HCT116 (cell line): ENCODE measurements around the gene UBE2L5. TPM values are rescaled to one million over a fixed set of nuclear protein-coding genes. Genes with fewer than 3 reads are reported as not detected.
A peak's percentile ranks its signal among the peaks of the same experiment; 100 is the strongest.

Source experiments
- ATAC-seq: fragments of 200-7000 bp; cut with Tn5 transposase; 2 replicates; pipeline ENCODE4 v1.9.1; 2020; ENCODE audit warnings: mild to moderate bottlenecking, moderate library complexity
- BruUV-seq: library from RNA; stranded (reverse); fragments of 400-500 nt; replicated peaks from 2 replicates; lab custom pipeline; 2021; lab: Mats Ljungman, UMichigan
- CTCF ChIA-PET: fragments of 300-600 bp; sonication (Branson Sonifier 250); formaldehyde crosslinking; loops from one replicate; lab custom pipeline; 2021; ENCODE audit warnings: antibody characterized with exemption; lab: Charles Lee
- POLR2A ChIA-PET: fragments of 300-600, 350-600 bp; sonication (Branson Sonifier 250); formaldehyde crosslinking; loops from one replicate; lab custom pipeline; 2021; ENCODE audit warnings: antibody characterized with exemption; lab: Charles Lee
- RAD21 ChIA-PET, 2 experiments: fragments of 300-600 bp; sonication (Branson Sonifier 250); formaldehyde crosslinking; loops; one replicate each; lab custom pipeline; 2023; ENCODE audit warnings: low total read pairs in 2 of 2; ENCODE audit not compliant: uncharacterized antibody in 2 of 2, unreplicated experiment in 2 of 2, low non-redundant PET in 1 of 2; lab: Charles Lee
- DNase-seq: peaks from one replicate; pipeline ENCODE4 v3.0.0-alpha.2; 2010; ENCODE audit warnings: low read depth, low spot score
- H2AFZ ChIP-seq: fragments of 200-600 bp; shearing (Covaris generic), sonication (generic); 2 replicates; pipeline ENCODE4 v1.6.1; 2017; ENCODE audit warnings: low read depth, mixed run types, mixed read lengths, antibody characterized with exemption, low read length; ENCODE audit not compliant: poor library complexity, severe bottlenecking
- H3K27ac ChIP-seq: 2 replicates; pipeline ENCODE4 v1.5.1; 2012; ENCODE audit warnings: low read depth, low read length
- H3K27me3 ChIP-seq: fragments of 200-600 bp; sonication (generic); 2 replicates; pipeline ENCODE4 v1.6.1; 2016; ENCODE audit warnings: mixed run types, low read length, mixed read lengths; ENCODE audit not compliant: insufficient read depth
- H3K36me3 ChIP-seq, 2 experiments: fragments of 200-500 bp in 1 of 2; fragments of 200-600 bp in 1 of 2; sonication (Bioruptor generic) in 1 of 2; sonication (generic) in 1 of 2; 2 replicates each; pipeline versions ENCODE4 v1.5.1 to v1.6.1; 2014 to 2016; ENCODE audit warnings: low read length in 2 of 2, inconsistent platforms in 1 of 2, mixed read lengths in 1 of 2, mixed run types in 1 of 2; ENCODE audit not compliant: insufficient read depth in 2 of 2, control insufficient read depth in 1 of 2
- H3K4me1 ChIP-seq, 2 experiments: fragments of 200-600 bp in 1 of 2; sonication (generic) in 1 of 2; 2 replicates each; pipeline versions ENCODE4 v1.5.1 to v1.6.1; 2012 to 2017; ENCODE audit warnings: low read length in 2 of 2, inconsistent platforms in 1 of 2, mild to moderate bottlenecking in 1 of 2, mixed read lengths in 1 of 2, mixed run types in 1 of 2, moderate library complexity in 1 of 2; ENCODE audit not compliant: insufficient read depth in 2 of 2, control insufficient read depth in 1 of 2
- H3K4me2 ChIP-seq: fragments of 200-600 bp; sonication (generic); 2 replicates; pipeline ENCODE4 v1.6.1; 2017; ENCODE audit warnings: mixed run types, low read length, mixed read lengths
- H3K4me3 ChIP-seq, 2 experiments: fragments of 200-600 bp in 1 of 2; sonication (generic) in 1 of 2; replicated peaks in 1 of 2; 2 replicates each; pipeline ENCODE4 v1.5.1; 2011 to 2016; ENCODE audit warnings: low read length in 2 of 2, control low read depth in 1 of 2, low read depth in 1 of 2, mild to moderate bottlenecking in 1 of 2, mixed read lengths in 1 of 2, mixed run types in 1 of 2
- H3K79me2 ChIP-seq: fragments of 200-600 bp; sonication (generic); 2 replicates; pipeline ENCODE4 v1.6.1; 2017; ENCODE audit warnings: mild to moderate bottlenecking, mixed run types, low read length, moderate library complexity, mixed read lengths; ENCODE audit not compliant: insufficient read depth
- H3K9ac ChIP-seq: fragments of 200-600 bp; sonication (generic); 2 replicates; pipeline ENCODE4 v1.6.1; 2016; ENCODE audit warnings: low read length, mixed read lengths
- H3K9me2 ChIP-seq: fragments of 200-600 bp; sonication (generic), shearing (Covaris generic); 2 replicates; pipeline ENCODE4 v1.6.1; 2017; ENCODE audit warnings: mixed run types, mild to moderate bottlenecking, moderate library complexity; ENCODE audit not compliant: insufficient read depth
- H3K9me3 ChIP-seq, 2 experiments: fragments of 200-500 bp in 1 of 2; fragments of 200-600 bp in 1 of 2; sonication (Bioruptor generic) in 1 of 2; sonication (generic) in 1 of 2; 2 replicates each; pipeline ENCODE4 v1.6.1; 2014 to 2017; ENCODE audit warnings: low read length in 2 of 2, mixed read lengths in 2 of 2, inconsistent platforms in 1 of 2, low read depth in 1 of 2, mild to moderate bottlenecking in 1 of 2, mixed run types in 1 of 2, moderate library complexity in 1 of 2; ENCODE audit not compliant: control insufficient read depth in 1 of 2, insufficient read depth in 1 of 2
- H4K20me1 ChIP-seq: fragments of 200-600 bp; sonication (generic), shearing (Covaris generic); 2 replicates; pipeline ENCODE4 v1.6.1; 2017; ENCODE audit warnings: mixed run types, mild to moderate bottlenecking, moderate library complexity; ENCODE audit not compliant: insufficient read depth
- ATF3 ChIP-seq: IDR thresholded peaks from 2 replicates; pipeline ENCODE4 v1.6.1; 2012
- CBX3 ChIP-seq: IDR thresholded peaks from 2 replicates; pipeline ENCODE4 v1.6.1; 2012; ENCODE audit warnings: low read depth
- EZH2 ChIP-seq: fragments of 200-600 bp; sonication (generic); IDR thresholded peaks from 2 replicates; pipeline ENCODE4 v1.6.1; 2017; ENCODE audit warnings: antibody characterized with exemption, mixed run types
- FOSL1 ChIP-seq: IDR thresholded peaks from 2 replicates; pipeline ENCODE4 v1.6.1; 2012; ENCODE audit warnings: low read depth
- POLR2A ChIP-seq: IDR thresholded peaks from 2 replicates; pipeline ENCODE4 v1.7.0; 2011; ENCODE audit warnings: borderline replicate concordance; ENCODE audit not compliant: insufficient read depth, insufficient read length; ENCODE audit errors: extremely low read depth
- POLR2AphosphoS5 ChIP-seq: IDR thresholded peaks from 2 replicates; pipeline ENCODE4 v1.6.1; 2011; ENCODE audit warnings: mild to moderate bottlenecking, low read depth, low read length, moderate library complexity
- SIN3A ChIP-seq: IDR thresholded peaks from 2 replicates; pipeline ENCODE4 v1.6.1; 2012; ENCODE audit warnings: low read depth
- SP1 ChIP-seq: IDR thresholded peaks from 2 replicates; pipeline ENCODE4 v1.6.1; 2012; ENCODE audit warnings: low read depth
- SRF ChIP-seq: IDR thresholded peaks from 2 replicates; pipeline ENCODE4 v1.6.1; 2012; ENCODE audit warnings: low read depth
- TCF7L2 ChIP-seq: IDR thresholded peaks from 2 replicates; pipeline ENCODE4 v1.7.0; 2011; ENCODE audit warnings: borderline replicate concordance, inconsistent platforms; ENCODE audit not compliant: insufficient read depth, insufficient read length; ENCODE audit errors: extremely low read depth
- YY1 ChIP-seq: IDR thresholded peaks from 2 replicates; pipeline ENCODE4 v1.6.1; 2011; ENCODE audit warnings: low read length, low read depth, moderate library complexity, mild to moderate bottlenecking; ENCODE audit not compliant: insufficient replicate concordance; ENCODE audit errors: extremely low read depth
- ZFX ChIP-seq: fragments of 450-650 bp; IDR thresholded peaks from 2 replicates; pipeline ENCODE4 v1.6.1; 2017
- ZNF274 ChIP-seq: fragments of 200-500 bp; sonication (Bioruptor generic); IDR thresholded peaks from 2 replicates; pipeline ENCODE4 v1.6.1; 2014; ENCODE audit warnings: mild to moderate bottlenecking, low read depth, low read length, inconsistent platforms
- intact Hi-C: fragments of 100-400 bp; cut with micrococcal nuclease; formaldehyde crosslinking; loops from 2 replicates; pipeline ENCODE4 v1.10.0; 2022
- total RNA-seq: library from RNA; stranded (reverse); gene quantifications from one replicate; pipeline ENCODE4 v1.2.1, GENCODE V29; 2021; ENCODE audit not compliant: unreplicated experiment
- TF ChIP-seq, protein P1 (sequence below): IDR thresholded peaks from 2 replicates; pipeline ENCODE4 v1.6.1; 2012
- TF ChIP-seq, protein P2 (sequence below), 3 experiments: fragments of 200-600 bp in 1 of 3; sonication (generic) in 1 of 3; IDR thresholded peaks in 2 of 3; conservative IDR thresholded peaks in 1 of 3; 2 replicates each; pipeline ENCODE4 v1.5.1; 2012 to 2017; ENCODE audit warnings: low read depth in 2 of 3, low read length in 2 of 3, antibody characterized with exemption in 1 of 3, borderline replicate concordance in 1 of 3, control low read depth in 1 of 3, mild to moderate bottlenecking in 1 of 3, mixed read lengths in 1 of 3, mixed run types in 1 of 3, moderate library complexity in 1 of 3; ENCODE audit not compliant: insufficient read depth in 1 of 3

Gene UBE2L5
- total RNA-seq, 1 experiment from 2014 or later = 0.15 TPM

DNA sequence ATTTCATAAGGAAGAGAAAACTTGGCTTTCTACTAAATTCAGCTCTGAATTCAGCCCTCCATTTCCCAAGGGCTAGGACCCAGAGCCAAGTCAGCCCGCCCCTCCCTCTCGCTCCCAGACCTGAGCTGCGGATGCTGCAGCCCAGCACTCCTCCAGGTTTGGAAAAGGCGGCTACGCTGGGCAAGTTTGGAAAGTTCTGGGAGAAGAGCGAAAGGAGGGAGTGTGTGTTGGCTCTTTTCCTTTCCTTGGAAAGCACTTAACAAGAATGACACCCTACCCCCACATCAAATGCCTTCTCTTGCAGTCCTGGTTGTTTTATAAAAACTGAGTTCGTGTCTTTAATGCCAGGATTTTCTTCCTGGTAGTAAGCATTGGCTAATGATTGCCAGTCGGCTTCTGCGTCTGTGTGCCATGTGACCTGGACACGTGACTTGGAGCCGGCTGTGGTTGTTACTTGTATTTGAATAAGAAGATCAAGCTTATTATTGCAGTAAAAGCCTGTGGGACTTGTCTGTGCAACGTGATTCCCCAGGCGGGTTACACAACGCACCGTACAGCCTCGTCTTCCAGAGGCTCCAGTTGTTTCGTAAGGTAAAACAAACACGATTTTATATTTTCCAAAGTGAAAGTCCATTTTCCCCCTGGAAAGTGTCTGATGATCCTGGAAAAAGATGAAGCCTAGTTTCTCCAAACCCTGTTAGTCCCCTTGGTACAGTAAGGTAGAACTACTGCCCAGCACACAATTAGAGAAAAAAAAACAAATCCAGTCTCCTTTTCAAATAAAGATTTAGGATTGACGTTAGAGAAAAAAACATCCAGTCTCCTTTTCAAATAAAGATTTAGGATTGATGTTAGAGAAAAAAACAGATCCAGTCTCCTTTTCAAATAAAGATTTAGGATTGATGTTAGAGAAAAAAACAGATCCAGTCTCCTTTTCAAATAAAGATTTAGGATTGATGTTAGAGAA is 26.8 kb upstream of the UBE2L5 start:
- POLR2A ChIA-PET = interaction anchor here (1.0 kb wide), 2 partner anchors 10 to 27 kb away, joined by 3 to 6 read pairs; partner anchors contain the start of gene UBE2L5
- intact Hi-C loops = no loop called here
- no TSS peak for BruUV-seq
- Histone ChIP-seq H3K4me3 (peak overlapping the region; percentile 38 to 49), H3K4me2 (peak overlapping the region; percentile 73), H4K20me1 (no peaks in the 10 kb centered on the region), H3K9me2 (no peaks in the 10 kb centered on the region), H3K9ac (peak overlapping the region; percentile 51), H3K4me1 (peaks cover 15 to 20% of the 10 kb centered on the region in 2 experiments), H3K27me3 (no peaks in the 10 kb centered on the region), H3K27ac (peak overlapping the region; percentile 29; the same call in 1 of the 2 replicates), H3K36me3 (no peaks in the 10 kb centered on the region), H2AFZ (peak overlapping the region; percentile 94), H3K79me2 (no peaks in the 10 kb centered on the region), H3K9me3 (no peaks in the 10 kb centered on the region)
- RAD21 ChIA-PET = interaction anchor here in 1 of 2 experiments (0.6 kb wide), 1 partner anchor 282 kb away, joined by 3 read pairs; no protein-coding TSS in a partner anchor
- peak; percentile 48 for DNase-seq
- ATAC-seq = peak; percentile 86
- TF ChIP-seq POLR2AphosphoS5 (peak; percentile 29; the same call in 1 of the 2 replicates), ZFX (no peak), SIN3A (no peak)
- TF ChIP-seq, protein P1, sequence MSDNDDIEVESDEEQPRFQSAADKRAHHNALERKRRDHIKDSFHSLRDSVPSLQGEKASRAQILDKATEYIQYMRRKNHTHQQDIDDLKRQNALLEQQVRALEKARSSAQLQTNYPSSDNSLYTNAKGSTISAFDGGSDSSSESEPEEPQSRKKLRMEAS = peak; percentile 64; the same call in 1 of the 2 replicates
- CTCF ChIA-PET = no interaction called here

DNA sequence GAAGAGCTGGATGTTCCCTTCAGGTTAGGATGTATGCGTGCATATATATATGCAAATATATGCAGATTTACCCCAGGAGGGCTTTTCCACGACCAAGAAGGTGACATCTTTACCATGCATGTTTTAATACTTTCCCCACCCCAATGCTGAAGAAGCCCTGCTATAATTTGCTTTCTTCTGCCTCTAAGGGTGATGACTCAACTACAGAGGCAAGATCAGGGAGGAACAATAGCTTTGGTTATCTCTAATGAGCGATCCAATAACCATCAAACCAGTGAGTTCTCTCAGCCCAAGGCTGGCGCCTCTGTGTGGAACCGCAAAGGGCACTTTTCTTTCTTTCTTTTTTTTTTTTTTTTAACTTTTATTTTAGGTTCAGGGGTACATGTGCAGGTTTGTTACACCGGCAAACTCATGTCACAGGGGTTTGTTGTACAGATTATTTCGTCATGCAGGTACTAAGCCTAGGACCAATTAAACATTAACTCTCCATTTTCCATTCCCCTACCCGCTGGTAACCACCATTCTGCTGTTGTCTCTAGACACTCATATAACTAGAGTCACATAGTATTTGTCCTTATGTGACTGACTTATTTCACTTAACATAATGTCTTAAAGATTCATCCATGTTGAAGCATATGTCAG is 25.7 kb upstream of the UBE2L5 start:
- ChIA-PET POLR2A (interaction anchor here (1.0 kb wide), 1 partner anchor 25 kb away, joined by 3 read pairs; the partner anchor contains the start of gene UBE2L5), CTCF (no interaction called here), RAD21 (no interaction called here)
- H3K9me2 ChIP-seq = no peaks in the 10 kb centered on the region
- no TSS peak for BruUV-seq
- peak overlapping the region; percentile 73 for H3K4me2 ChIP-seq
- H4K20me1 ChIP-seq = no peaks in the 10 kb centered on the region
- peak overlapping the region; percentile 94 for H2AFZ ChIP-seq
- no peak for ATAC-seq
- H3K36me3 ChIP-seq = no peaks in the 10 kb centered on the region
- no peaks in the 10 kb centered on the region for H3K27me3 ChIP-seq
- H3K4me3 ChIP-seq = no peak overlapping the region
- no peak overlapping the region for H3K27ac ChIP-seq
- DNase-seq = no peak
- H3K4me1 ChIP-seq = peaks cover 15 to 20% of the 10 kb centered on the region in 2 experiments
- H3K9ac ChIP-seq = no peak overlapping the region
- H3K79me2 ChIP-seq = no peaks in the 10 kb centered on the region
- intact Hi-C loops = no loop called here
- H3K9me3 ChIP-seq = no peaks in the 10 kb centered on the region
- TF ChIP-seq EZH2 (no peak), ATF3 (no peak), ZNF274 (no peak), CBX3 (no peak), FOSL1 (no peak), TCF7L2 (no peak), SRF (no peak), POLR2A (no peak), ZFX (no peak), YY1 (no peak), SP1 (no peak)
- TF ChIP-seq, protein P2, sequence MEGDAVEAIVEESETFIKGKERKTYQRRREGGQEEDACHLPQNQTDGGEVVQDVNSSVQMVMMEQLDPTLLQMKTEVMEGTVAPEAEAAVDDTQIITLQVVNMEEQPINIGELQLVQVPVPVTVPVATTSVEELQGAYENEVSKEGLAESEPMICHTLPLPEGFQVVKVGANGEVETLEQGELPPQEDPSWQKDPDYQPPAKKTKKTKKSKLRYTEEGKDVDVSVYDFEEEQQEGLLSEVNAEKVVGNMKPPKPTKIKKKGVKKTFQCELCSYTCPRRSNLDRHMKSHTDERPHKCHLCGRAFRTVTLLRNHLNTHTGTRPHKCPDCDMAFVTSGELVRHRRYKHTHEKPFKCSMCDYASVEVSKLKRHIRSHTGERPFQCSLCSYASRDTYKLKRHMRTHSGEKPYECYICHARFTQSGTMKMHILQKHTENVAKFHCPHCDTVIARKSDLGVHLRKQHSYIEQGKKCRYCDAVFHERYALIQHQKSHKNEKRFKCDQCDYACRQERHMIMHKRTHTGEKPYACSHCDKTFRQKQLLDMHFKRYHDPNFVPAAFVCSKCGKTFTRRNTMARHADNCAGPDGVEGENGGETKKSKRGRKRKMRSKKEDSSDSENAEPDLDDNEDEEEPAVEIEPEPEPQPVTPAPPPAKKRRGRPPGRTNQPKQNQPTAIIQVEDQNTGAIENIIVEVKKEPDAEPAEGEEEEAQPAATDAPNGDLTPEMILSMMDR (IDR thresholded peaks at IDR 0.05 in 2 of 3, conservative IDR thresholded peaks at IDR 0.05 in 1 of 3; ENCODE audit: borderline replicate concordance in 1 of 3, insufficient read depth in 1 of 3, low read depth in 2 of 3, low read length in 2 of 3) = no peak
